Stimulated activated naive B cell treated with anti-CD40 and anti-IgM and Interleukin-4, amounts not matched to agents 10 μg/mL and 1 μg/mL and 100 μg/mL, for 72 hours (primary cell): ENCODE data around the gene MDM2.
A peak's percentile ranks its signal among the peaks of the same experiment; 100 is the strongest.
"Not testable (repeated sequence)": the region's sequence is repeated elsewhere in the genome, so short reads cannot be mapped to it uniquely, and the experiment has no call there.

Experiments used
- ATAC-seq, 2 donors: fragments of 150-1000 bp; cut with Tn5 transposase; replicated peaks; 2 replicates each; pipeline ENCODE4 v1.10.0; 2021; ENCODE audit warnings: moderate library complexity in 1 of 2
- DNase-seq: peaks from one replicate; pipeline ENCODE4 v3.0.0; 2021
- H3K27ac Mint-ChIP-seq: one replicate; pipeline ENCODE4 v1.8.0; 2022; ENCODE audit warnings: mild to moderate bottlenecking, mixed read lengths
- H3K27me3 Mint-ChIP-seq, 2 donors: one replicate each; pipeline ENCODE4 v1.8.0; 2022; ENCODE audit warnings: mixed read lengths in 2 of 2
- H3K36me3 Mint-ChIP-seq, 2 donors: one replicate each; pipeline ENCODE4 v1.8.0; 2022; ENCODE audit warnings: mixed read lengths in 2 of 2, mild to moderate bottlenecking in 1 of 2
- H3K4me1 Mint-ChIP-seq, 2 donors: one replicate each; pipeline ENCODE4 v1.8.0; 2022; ENCODE audit warnings: mixed read lengths in 2 of 2, mild to moderate bottlenecking in 1 of 2
- H3K4me3 Mint-ChIP-seq, 2 donors: one replicate each; pipeline ENCODE4 v1.8.0; 2022; ENCODE audit warnings: mild to moderate bottlenecking in 2 of 2, mixed read lengths in 2 of 2, moderate library complexity in 1 of 2
- H3K9me3 Mint-ChIP-seq, 2 donors: one replicate each; pipeline ENCODE4 v1.8.0; 2022; ENCODE audit warnings: mixed read lengths in 2 of 2, mild to moderate bottlenecking in 1 of 2

The MDM2 gene

GRCh38 chr12:68806488-68807237 lies 1.3 kb upstream of the MDM2 start:
- H3K9me3 Mint-ChIP-seq: no peaks in the 10 kb centered on the region
- DNase-seq (no peak), ATAC-seq (no peak)
- peaks cover 4 to 18% of the 10 kb centered on the region in 2 donors for H3K4me1 Mint-ChIP-seq
- H3K36me3 Mint-ChIP-seq: peaks cover 19 to 21% of the 10 kb centered on the region in 2 donors
- H3K4me3 Mint-ChIP-seq: peak overlapping the region; percentile 41 to 89
- peak overlapping the region; percentile 47 for H3K27ac Mint-ChIP-seq
- no peaks in the 10 kb centered on the region for H3K27me3 Mint-ChIP-seq

DNA sequence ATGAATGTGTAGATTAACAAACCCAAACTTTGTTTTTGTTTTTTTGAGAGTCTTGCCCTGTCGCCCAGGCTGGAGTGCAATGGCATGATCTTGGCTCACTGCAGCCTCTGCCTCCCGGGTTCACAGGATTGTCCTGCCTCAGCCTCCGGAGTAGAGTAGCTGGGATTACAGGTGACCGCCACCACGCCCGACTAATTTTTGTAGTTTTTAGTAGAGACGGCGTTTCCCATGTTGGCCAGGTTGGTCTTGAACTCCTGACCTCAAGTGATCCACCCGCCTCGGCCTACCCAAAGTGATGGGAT lies 752 bp upstream of the MDM2 start:
- not testable (repeated sequence) for DNase-seq, H3K27me3 Mint-ChIP-seq, H3K9me3 Mint-ChIP-seq, ATAC-seq
- Mint-ChIP-seq H3K4me3 (peak overlapping the region; percentile 89 to 98), H3K4me1 (peaks cover 4 to 20% of the 10 kb centered on the region in 2 donors), H3K27ac (peak overlapping the region; percentile 99), H3K36me3 (peaks cover 20 to 21% of the 10 kb centered on the region in 2 donors)

DNA sequence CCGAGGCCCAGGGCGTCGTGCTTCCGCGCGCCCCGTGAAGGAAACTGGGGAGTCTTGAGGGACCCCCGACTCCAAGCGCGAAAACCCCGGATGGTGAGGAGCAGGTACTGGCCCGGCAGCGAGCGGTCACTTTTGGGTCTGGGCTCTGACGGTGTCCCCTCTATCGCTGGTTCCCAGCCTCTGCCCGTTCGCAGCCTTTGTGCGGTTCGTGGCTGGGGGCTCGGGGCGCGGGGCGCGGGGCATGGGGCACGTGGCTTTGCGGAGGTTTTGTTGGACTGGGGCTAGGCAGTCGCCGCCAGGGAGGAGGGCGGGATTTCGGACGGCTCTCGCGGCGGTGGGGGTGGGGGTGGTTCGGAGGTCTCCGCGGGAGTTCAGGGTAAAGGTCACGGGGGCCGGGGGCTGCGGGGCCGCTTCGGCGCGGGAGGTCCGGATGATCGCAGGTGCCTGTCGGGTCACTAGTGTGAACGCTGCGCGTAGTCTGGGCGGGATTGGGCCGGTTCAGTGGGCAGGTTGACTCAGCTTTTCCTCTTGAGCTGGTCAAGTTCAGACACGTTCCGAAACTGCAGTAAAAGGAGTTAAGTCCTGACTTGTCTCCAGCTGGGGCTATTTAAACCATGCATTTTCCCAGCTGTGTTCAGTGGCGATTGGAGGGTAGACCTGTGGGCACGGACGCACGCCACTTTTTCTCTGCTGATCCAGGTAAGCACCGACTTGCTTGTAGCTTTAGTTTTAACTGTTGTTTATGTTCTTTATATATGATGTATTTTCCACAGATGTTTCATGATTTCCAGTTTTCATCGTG lies 612 bp downstream of the MDM2 start:
- H3K4me1 Mint-ChIP-seq: peaks cover 6 to 31% of the 10 kb centered on the region in 2 donors

DNA sequence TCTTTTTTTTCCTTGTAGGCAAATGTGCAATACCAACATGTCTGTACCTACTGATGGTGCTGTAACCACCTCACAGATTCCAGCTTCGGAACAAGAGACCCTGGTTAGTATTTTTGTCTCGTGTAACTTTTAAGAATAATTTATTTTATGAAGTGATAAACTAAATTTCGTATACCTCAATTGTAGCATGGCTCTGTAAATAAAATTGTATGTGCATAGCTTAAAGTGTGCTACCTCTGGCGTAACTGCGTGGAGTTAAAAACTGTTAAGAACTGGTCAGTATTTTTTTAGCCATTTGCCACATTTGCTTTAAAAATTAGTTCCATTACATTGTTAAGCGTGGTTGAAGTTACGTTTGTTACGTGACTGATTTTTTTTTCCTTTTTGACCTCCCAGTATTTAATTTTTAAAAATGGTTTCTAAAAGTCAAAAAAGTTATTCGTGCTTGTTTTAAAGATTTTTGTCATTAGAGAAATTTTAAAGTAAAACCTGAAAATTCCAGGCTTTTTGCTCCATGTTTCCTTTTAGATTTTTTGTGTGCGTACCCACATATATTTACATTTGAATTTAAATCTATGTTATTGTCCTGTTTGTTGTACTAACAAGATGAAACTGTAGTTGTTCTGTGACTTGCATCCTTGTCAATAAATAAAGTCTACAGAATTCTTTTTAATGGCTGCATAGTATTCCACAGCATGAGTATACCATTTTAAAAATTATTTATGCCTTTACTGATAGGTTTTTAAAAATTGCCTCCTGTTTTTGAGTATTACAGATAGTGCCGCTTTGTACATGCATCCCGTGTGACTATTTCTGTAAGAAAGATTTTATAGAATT lies 1.4 kb downstream of the MDM2 start:
- no peak for DNase-seq
- peaks cover 6 to 31% of the 10 kb centered on the region in 2 donors for H3K4me1 Mint-ChIP-seq
- peak overlapping the region; percentile 89 to 98 for H3K4me3 Mint-ChIP-seq
- H3K27ac Mint-ChIP-seq: peak overlapping the region; percentile 99
- no peak for ATAC-seq
- H3K27me3 Mint-ChIP-seq: no peaks in the 10 kb centered on the region
- H3K36me3 Mint-ChIP-seq: peaks cover 29 to 32% of the 10 kb centered on the region in 2 donors
- H3K9me3 Mint-ChIP-seq: no peaks in the 10 kb centered on the region

More for the DNA sequence above, 612 bp downstream of the MDM2 start:
- Mint-ChIP-seq H3K4me3 (peak overlapping the region; percentile 89 to 98), H3K36me3 (peaks cover 25 to 32% of the 10 kb centered on the region in 2 donors), H3K27me3 (no peaks in the 10 kb centered on the region), H3K9me3 (no peaks in the 10 kb centered on the region), H3K27ac (peak overlapping the region; percentile 99)
- peak; percentile 81 for DNase-seq
- peak; percentile 73 to 78 for ATAC-seq

DNA sequence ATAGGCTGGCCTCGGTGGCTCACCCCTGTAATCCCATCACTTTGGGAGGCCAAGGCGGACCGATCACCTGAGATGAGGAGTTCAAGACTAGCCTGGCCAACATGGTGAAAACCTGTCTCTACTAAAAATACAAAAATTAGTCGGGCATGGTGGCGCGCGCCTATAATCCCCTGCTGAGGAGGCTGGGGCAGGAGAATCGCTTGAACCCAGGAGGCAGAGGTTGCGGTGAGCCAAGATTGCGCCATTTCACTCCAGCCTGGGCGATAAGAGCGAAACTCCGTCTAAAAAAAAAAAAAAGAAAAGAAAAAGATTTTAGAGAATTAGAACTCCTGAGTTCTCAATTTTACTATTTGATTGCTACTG lies 2.0 kb downstream of the MDM2 start:
- Mint-ChIP-seq H3K36me3 (peaks cover 31 to 35% of the 10 kb centered on the region in 2 donors), H3K4me1 (peaks cover 8 to 35% of the 10 kb centered on the region in 2 donors), H3K27ac (peak overlapping the region; percentile 85), H3K4me3 (peak overlapping the region; percentile 72 to 79)
- ATAC-seq, DNase-seq, H3K27me3 Mint-ChIP-seq, H3K9me3 Mint-ChIP-seq: not testable (repeated sequence)

DNA sequence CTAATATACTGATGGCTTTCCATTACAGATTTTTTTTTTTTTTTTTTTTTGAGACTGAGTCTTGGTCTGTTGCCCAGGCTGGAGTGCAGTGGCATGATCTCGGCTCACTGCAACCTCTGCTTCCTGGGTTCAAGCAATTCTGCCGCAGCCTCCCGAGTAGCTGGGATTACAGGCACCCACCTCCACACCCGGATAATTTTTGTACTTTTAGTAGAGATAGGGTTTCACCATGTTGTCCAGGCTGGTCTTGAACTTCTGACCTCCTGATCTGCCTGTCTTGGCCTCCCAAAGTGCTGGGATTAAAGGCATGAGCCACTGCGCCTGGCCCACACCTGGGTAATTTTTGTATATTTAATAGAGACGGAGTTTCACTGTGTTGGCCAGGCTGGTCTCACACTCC lies 3.6 kb downstream of the MDM2 start:
- Mint-ChIP-seq H3K4me3 (peak overlapping the region in 1 of 2 donors; percentile 73), H3K36me3 (peaks cover 35 to 41% of the 10 kb centered on the region in 2 donors), H3K4me1 (peaks cover 10 to 39% of the 10 kb centered on the region in 2 donors)
- not testable (repeated sequence) for H3K27me3 Mint-ChIP-seq, H3K27ac Mint-ChIP-seq, H3K9me3 Mint-ChIP-seq, ATAC-seq, DNase-seq

- Mint-ChIP-seq H3K36me3 (peaks cover 35 to 45% of the 10 kb centered on the region in 2 donors), H3K4me1 (peaks cover 8 to 39% of the 10 kb centered on the region in 2 donors)
Observed at GRCh38 chr12:68812553-68813241, 4.7 kb downstream of the MDM2 start.

GRCh38 chr12:68813242-68813593 lies 5.2 kb downstream of the MDM2 start:
- peak overlapping the region; percentile 79 for H3K27ac Mint-ChIP-seq
- H3K36me3 Mint-ChIP-seq: peaks cover 33 to 43% of the 10 kb centered on the region in 2 donors
- peaks cover 8 to 36% of the 10 kb centered on the region in 2 donors for H3K4me1 Mint-ChIP-seq
- peak overlapping the region in 1 of 2 donors; percentile 18 for H3K4me3 Mint-ChIP-seq
- no peaks in the 10 kb centered on the region for H3K27me3 Mint-ChIP-seq
- ATAC-seq (no peak), DNase-seq (no peak)
- H3K9me3 Mint-ChIP-seq: no peaks in the 10 kb centered on the region

More at GRCh38 chr12:68812553-68813241, 4.7 kb downstream of the MDM2 start:
- DNase-seq (no peak), ATAC-seq (no peak)
- no peaks in the 10 kb centered on the region for H3K27me3 Mint-ChIP-seq
- H3K4me3 Mint-ChIP-seq: peak overlapping the region in 1 of 2 donors; percentile 18
- peak overlapping the region; percentile 79 for H3K27ac Mint-ChIP-seq
- H3K9me3 Mint-ChIP-seq: no peaks in the 10 kb centered on the region

GRCh38 chr12:68814490-68815231 lies 6.7 kb downstream of the MDM2 start:
- Mint-ChIP-seq H3K4me1 (peaks cover 8 to 29% of the 10 kb centered on the region in 2 donors), H3K36me3 (peaks cover 30 to 43% of the 10 kb centered on the region in 2 donors), H3K4me3 (no peak overlapping the region), H3K27me3 (no peaks in the 10 kb centered on the region), H3K9me3 (no peaks in the 10 kb centered on the region), H3K27ac (no peak overlapping the region)
- ATAC-seq: no peak
- no peak for DNase-seq

DNA sequence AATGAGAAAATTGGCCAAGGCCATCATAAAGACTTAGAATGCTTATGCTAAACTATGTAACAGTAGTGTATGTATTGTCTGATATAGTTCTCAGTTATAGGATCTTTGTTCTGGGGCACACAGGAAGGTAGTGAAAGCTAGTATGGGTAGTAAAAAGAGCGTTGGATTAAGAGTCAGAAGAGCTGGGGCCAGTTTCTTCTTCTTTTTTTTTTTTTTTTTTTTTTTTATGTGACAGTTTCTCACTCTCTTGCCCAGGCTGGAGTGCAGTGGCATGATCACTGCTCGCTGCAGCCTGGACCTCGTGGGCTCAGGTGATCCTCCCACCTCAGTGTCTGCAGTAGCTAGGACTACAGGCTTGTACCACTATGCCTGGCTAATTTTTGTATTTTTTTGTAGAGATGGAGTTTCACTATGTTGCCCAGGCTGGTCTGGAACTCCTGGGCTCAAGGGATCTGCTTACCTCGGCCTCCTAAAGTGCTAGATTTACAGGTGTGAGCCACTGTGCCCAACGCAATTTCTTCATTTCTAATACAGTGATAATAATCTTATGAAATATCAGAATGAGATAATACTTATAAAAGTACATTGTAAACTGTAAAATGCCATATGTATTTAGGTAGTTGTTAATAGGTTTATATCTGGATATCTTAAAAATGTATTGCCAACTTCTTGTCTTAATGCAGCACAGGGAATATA lies 7.4 kb downstream of the MDM2 start:
- Mint-ChIP-seq H3K4me1 (peaks cover 8 to 29% of the 10 kb centered on the region in 2 donors), H3K27ac (no peak overlapping the region), H3K9me3 (no peaks in the 10 kb centered on the region), H3K4me3 (no peak overlapping the region), H3K36me3 (peaks cover 27 to 40% of the 10 kb centered on the region in 2 donors), H3K27me3 (no peaks in the 10 kb centered on the region)
- DNase-seq (no peak), ATAC-seq (no peak)

DNA sequence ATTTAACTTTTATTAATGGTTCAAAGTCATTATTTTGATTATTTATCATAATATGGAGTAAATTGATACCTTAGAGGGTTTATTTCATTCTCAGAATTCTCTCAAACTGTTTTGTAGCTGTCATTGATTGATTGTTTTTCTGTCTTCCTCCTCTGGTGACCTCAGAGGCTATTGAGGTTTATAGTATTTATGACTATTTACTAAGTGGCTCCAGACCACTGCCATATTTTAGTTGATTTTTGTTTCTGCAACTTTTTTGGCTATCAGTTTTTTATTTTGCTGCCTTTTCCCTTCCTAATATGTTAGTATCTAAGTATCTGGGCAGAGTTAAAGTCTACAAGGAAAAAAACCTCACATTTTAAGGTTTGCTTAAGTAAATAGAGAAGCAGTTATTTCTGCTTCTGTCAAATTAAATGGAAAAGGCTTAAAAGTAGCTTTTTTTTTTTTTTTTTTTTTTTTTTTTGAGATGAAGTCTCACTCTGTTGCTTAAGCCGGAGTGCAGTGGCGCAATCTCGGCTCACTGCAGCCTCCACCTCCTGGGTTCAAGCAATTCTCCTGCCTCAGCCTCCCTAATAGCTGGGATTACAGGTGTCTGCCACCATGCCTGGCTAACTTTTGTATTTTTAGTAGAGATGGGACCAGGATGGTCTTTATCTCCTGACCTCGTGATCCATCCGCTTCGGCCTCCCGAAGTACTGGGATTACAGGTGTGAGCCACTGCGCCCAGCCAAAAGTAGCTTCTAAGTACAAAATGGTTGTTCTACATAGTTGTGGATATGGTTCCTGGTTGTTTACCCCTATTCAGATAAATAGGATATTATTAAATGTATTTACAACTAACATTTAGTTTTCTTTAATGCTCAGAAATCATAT lies 8.2 kb downstream of the MDM2 start:
- Mint-ChIP-seq H3K4me1 (peaks cover 6 to 22% of the 10 kb centered on the region in 2 donors), H3K36me3 (peaks cover 24 to 33% of the 10 kb centered on the region in 2 donors), H3K9me3 (no peaks in the 10 kb centered on the region), H3K27ac (peak overlapping the region; percentile 25), H3K4me3 (no peak overlapping the region), H3K27me3 (no peaks in the 10 kb centered on the region)
- ATAC-seq: no peak
- no peak for DNase-seq

DNA sequence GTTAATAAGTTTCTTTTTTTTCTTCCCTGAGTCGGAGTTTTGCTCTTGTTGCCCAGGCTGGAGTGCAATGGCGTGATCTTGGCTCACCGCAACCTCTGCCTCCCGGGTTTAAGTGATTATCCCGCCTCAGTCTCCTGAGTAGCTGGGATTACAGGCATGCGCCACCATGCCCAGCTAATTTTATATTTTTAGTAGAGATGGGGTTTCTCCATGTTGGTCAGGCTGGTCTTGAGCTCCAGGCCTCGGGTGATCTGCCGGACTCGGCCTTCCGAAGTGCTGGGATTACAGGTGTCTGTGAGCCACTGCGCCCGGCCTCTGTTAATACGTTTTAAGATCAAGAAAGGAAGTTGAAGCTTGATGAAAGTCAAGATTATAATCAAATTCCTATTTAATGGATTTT lies 11.5 kb downstream of the MDM2 start:
- H3K36me3 Mint-ChIP-seq: peaks cover 23 to 39% of the 10 kb centered on the region in 2 donors
- not testable (repeated sequence) for DNase-seq, ATAC-seq, H3K9me3 Mint-ChIP-seq, H3K27me3 Mint-ChIP-seq, H3K4me3 Mint-ChIP-seq, H3K27ac Mint-ChIP-seq
- H3K4me1 Mint-ChIP-seq: peaks cover 9 to 23% of the 10 kb centered on the region in 2 donors
